Ishikawa (cell line): Measurements from ENCODE around the gene JPT2.

Source experiments
- CEBPB ChIP-seq: IDR thresholded peaks from 2 replicates; pipeline ENCODE4 v1.6.1; 2012
- CREB1 ChIP-seq: IDR thresholded peaks from 2 replicates; pipeline ENCODE4 v1.6.1; 2012; ENCODE audit warnings: low read depth
- EP300 ChIP-seq: IDR thresholded peaks from 2 replicates; pipeline ENCODE4 v1.6.1; 2012; ENCODE audit warnings: borderline replicate concordance
- FOXM1 ChIP-seq: IDR thresholded peaks from 2 replicates; pipeline ENCODE4 v1.6.1; 2012; ENCODE audit warnings: low read depth, borderline replicate concordance
- NFIC ChIP-seq: IDR thresholded peaks from 2 replicates; pipeline ENCODE4 v1.6.1; 2012
- RAD21 ChIP-seq: IDR thresholded peaks from 2 replicates; pipeline ENCODE4 v1.6.1; 2012; ENCODE audit warnings: low read depth
- TAF1 ChIP-seq: IDR thresholded peaks from 2 replicates; pipeline ENCODE4 v1.6.1; 2012; ENCODE audit warnings: low read depth, mild to moderate bottlenecking
- TEAD4 ChIP-seq: IDR thresholded peaks from 2 replicates; pipeline ENCODE4 v1.6.1; 2012
- YY1 ChIP-seq: IDR thresholded peaks from 2 replicates; pipeline ENCODE4 v1.6.1; 2012; ENCODE audit warnings: low read depth
- ZBTB7A ChIP-seq: IDR thresholded peaks from 2 replicates; pipeline ENCODE4 v1.6.1; 2012; ENCODE audit warnings: low read depth
- TF ChIP-seq, protein P1 (sequence below): IDR thresholded peaks from 2 replicates; pipeline ENCODE4 v1.6.1; 2012; ENCODE audit warnings: low read depth, mild to moderate bottlenecking
- TF ChIP-seq, protein P2 (sequence below): IDR thresholded peaks from 2 replicates; pipeline ENCODE4 v1.6.1; 2012

DNA sequence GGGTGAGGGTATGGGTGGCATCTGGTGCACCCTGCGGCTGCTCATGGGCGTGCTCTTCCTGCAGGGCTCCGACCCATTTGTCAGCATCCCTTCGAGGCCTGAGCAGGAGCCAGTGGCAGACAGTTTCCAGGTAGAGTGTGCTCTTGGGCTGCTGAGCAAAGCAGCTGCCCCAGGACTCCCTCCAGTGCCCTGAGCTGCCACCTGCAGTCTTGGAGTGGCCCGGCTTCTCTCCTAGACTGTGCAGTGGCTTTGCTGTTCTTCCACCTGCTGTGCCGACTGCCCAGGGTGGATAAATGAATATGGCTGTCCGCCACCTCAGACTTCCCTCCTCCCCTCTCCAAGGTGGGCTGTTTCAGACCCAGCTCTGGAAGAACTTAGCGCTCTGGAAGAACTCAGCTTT, 10.8 kb upstream of the JPT2 start:
- TF ChIP-seq, protein P1, sequence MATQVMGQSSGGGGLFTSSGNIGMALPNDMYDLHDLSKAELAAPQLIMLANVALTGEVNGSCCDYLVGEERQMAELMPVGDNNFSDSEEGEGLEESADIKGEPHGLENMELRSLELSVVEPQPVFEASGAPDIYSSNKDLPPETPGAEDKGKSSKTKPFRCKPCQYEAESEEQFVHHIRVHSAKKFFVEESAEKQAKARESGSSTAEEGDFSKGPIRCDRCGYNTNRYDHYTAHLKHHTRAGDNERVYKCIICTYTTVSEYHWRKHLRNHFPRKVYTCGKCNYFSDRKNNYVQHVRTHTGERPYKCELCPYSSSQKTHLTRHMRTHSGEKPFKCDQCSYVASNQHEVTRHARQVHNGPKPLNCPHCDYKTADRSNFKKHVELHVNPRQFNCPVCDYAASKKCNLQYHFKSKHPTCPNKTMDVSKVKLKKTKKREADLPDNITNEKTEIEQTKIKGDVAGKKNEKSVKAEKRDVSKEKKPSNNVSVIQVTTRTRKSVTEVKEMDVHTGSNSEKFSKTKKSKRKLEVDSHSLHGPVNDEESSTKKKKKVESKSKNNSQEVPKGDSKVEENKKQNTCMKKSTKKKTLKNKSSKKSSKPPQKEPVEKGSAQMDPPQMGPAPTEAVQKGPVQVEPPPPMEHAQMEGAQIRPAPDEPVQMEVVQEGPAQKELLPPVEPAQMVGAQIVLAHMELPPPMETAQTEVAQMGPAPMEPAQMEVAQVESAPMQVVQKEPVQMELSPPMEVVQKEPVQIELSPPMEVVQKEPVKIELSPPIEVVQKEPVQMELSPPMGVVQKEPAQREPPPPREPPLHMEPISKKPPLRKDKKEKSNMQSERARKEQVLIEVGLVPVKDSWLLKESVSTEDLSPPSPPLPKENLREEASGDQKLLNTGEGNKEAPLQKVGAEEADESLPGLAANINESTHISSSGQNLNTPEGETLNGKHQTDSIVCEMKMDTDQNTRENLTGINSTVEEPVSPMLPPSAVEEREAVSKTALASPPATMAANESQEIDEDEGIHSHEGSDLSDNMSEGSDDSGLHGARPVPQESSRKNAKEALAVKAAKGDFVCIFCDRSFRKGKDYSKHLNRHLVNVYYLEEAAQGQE = no peak
- TF ChIP-seq EP300 (no peak), RAD21 (no peak), CREB1 (no peak), TEAD4 (no peak), ZBTB7A (no peak), TAF1 (no peak), CEBPB (no peak), FOXM1 (no peak), YY1 (no peak), NFIC (no peak)
- TF ChIP-seq, protein P2, sequence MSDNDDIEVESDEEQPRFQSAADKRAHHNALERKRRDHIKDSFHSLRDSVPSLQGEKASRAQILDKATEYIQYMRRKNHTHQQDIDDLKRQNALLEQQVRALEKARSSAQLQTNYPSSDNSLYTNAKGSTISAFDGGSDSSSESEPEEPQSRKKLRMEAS = no peak
